Measurements from ENCODE around the gene OGA. TPM values are rescaled to one million over a fixed set of nuclear protein-coding genes. Genes with fewer than 3 reads are reported as not detected.

The OGA gene
- total and polyA plus RNA-seq, 9 of the 15 experiments (the other 6 are each of a cell fraction or from before 2014, with no cell fraction given) = 13.5 to 73.5 (median 59.5) TPM

GRCh38 chr10:101818119-101818871 lies at the start of gene OGA (continued):
- TF ChIP-seq CUX1 (CRISPR knock-in tag; IDR thresholded peaks at IDR 0.05) (no peak), NFE2 (IDR thresholded peaks at IDR 0.05; ENCODE audit: low read depth) (no peak), ATF4 (CRISPR knock-in tag; IDR thresholded peaks at IDR 0.05) (no peak), DIDO1 (tag; IDR thresholded peaks at IDR 0.05; ENCODE audit: low read depth) (no peak), ZBED1 (IDR thresholded peaks at IDR 0.05) (no peak), ZFPM2 (CRISPR knock-in tag; IDR thresholded peaks at IDR 0.05) (no peak), TSC22D4 (tag; IDR thresholded peaks at IDR 0.05) (no peak), ZNF586 (CRISPR knock-in tag; conservative IDR thresholded peaks at IDR 0.05) (no peak), BRF1 (IDR thresholded peaks at IDR 0.05; ENCODE audit: borderline replicate concordance, extremely low read depth, insufficient read length) (no peak), HMG20B (CRISPR knock-in tag; IDR thresholded peaks at IDR 0.05) (no peak), ELK3 (CRISPR knock-in tag; IDR thresholded peaks at IDR 0.05) (no peak), KDM5B (IDR thresholded peaks at IDR 0.05; ENCODE audit: insufficient replicate concordance, low read depth, low read length) (peak; percentile 40), ZNF592 (IDR thresholded peaks at IDR 0.05) (no peak), ZNF431 (CRISPR knock-in tag; IDR thresholded peaks at IDR 0.05) (no peak), ETV1 (tag; conservative IDR thresholded peaks at IDR 0.05; ENCODE audit: low read depth) (no peak), ZNF707 (CRISPR knock-in tag; conservative IDR thresholded peaks at IDR 0.05) (no peak), CBFB (CRISPR knock-in tag; IDR thresholded peaks at IDR 0.05) (no peak)

Data from K562 (cell line).